GM12873 (cell line): ENCODE results near the gene CASP5.

Experiments
- CTCF ChIP-seq: IDR thresholded peaks from 2 replicates; pipeline ENCODE4 v1.5.1; 2012; ENCODE audit warnings: low read depth, mild to moderate bottlenecking, moderate library complexity, low read length, control low read depth; ENCODE audit not compliant: insufficient read depth; ENCODE audit errors: missing control alignments

CASP5 gene

GRCh38 chr11:104970756-104971155 lies 52.2 kb downstream of the CASP5 start:
- TF ChIP-seq CTCF = no peak

GRCh38 chr11:104968856-104969776 lies 53.9 kb downstream of the CASP5 start:
- no peak for TF ChIP-seq CTCF

- TF ChIP-seq CTCF = no peak
Observed at GRCh38 chr11:104968355-104968855, 54.6 kb downstream of the CASP5 start, which contains the start of gene CASP4. Gene CASP4 (minus strand): TSS chr11:104968574. CDS start chr11:104968525, 49 bp downstream.

- TF ChIP-seq CTCF = no peak
Observed at GRCh38 chr11:104967534-104968354, 55.2 kb downstream of the CASP5 start.

- TF ChIP-seq CTCF = no peak
Observed at GRCh38 chr11:104965735-104966134, 57.2 kb downstream of the CASP5 start.

- TF ChIP-seq CTCF = no peak
Observed at GRCh38 chr11:104964247-104964646, 58.7 kb downstream of the CASP5 start.

GRCh38 chr11:104962852-104963251 lies 60.1 kb downstream of the CASP5 start:
- no peak for TF ChIP-seq CTCF
